ENCODE data around the gene PLXNA4. TPM values are rescaled to one million over a fixed set of nuclear protein-coding genes. Genes with fewer than 3 reads are reported as not detected.

The PLXNA4 gene
- total and polyA plus RNA-seq, 4 donors: 0.63 to 4.6 (median 2.1) TPM

- Histone ChIP-seq H3K9me3 (ENCODE audit: control insufficient read depth in 4 of 4, insufficient read depth in 3 of 4, low read length in 3 of 4) (no peaks in the 10 kb centered on the region), H3K4me1 (ENCODE audit: control insufficient read depth in 5 of 5, insufficient read depth in 5 of 5, low read length in 5 of 5) (peaks cover 0 to 3% (median 0%) of the 10 kb centered on the region in 5 donors), H3K27ac (ENCODE audit: low read depth in 1 of 2, low read length in 1 of 2) (no peak overlapping the region), H3K27me3 (ENCODE audit: control insufficient read depth in 3 of 3, insufficient read depth in 3 of 3, low read length in 2 of 3) (peaks cover 0 to 30% (median 11%) of the 10 kb centered on the region in 3 donors), H3K36me3 (ENCODE audit: control insufficient read depth in 4 of 4, insufficient read depth in 4 of 4, low read length in 4 of 4) (no peaks in the 10 kb centered on the region), H3K4me3 (no peak overlapping the region), H3K9ac (ENCODE audit: insufficient read depth in 1 of 2, low read length in 2 of 2) (no peak overlapping the region)
- ATAC-seq (ENCODE audit: insufficient read depth, low FRiP score) (no peak), DNase-seq (no peak)
- WGBS, 2 donors: 24 to 36% methylated on average over 6 of the region's 6 CpGs
- no peak for TF ChIP-seq CTCF (IDR thresholded peaks at IDR 0.05; ENCODE audit: control extremely low read depth, extremely low read depth)
Observed at GRCh38 chr7:132319481-132319880, 256.8 kb downstream of the PLXNA4 start.

- Histone ChIP-seq H3K9me3 (ENCODE audit: control insufficient read depth in 4 of 4, insufficient read depth in 3 of 4, low read length in 3 of 4) (no peaks in the 10 kb centered on the region), H3K4me1 (ENCODE audit: control insufficient read depth in 5 of 5, insufficient read depth in 5 of 5, low read length in 5 of 5) (peaks cover 0 to 3% (median 0%) of the 10 kb centered on the region in 5 donors), H3K4me3 (no peak overlapping the region), H3K27me3 (ENCODE audit: control insufficient read depth in 3 of 3, insufficient read depth in 3 of 3, low read length in 2 of 3) (peaks cover 0 to 32% (median 11%) of the 10 kb centered on the region in 3 donors), H3K27ac (ENCODE audit: low read depth in 1 of 2, low read length in 1 of 2) (no peak overlapping the region), H3K36me3 (ENCODE audit: control insufficient read depth in 4 of 4, insufficient read depth in 4 of 4, low read length in 4 of 4) (no peaks in the 10 kb centered on the region), H3K9ac (ENCODE audit: insufficient read depth in 1 of 2, low read length in 2 of 2) (no peak overlapping the region)
- ATAC-seq (ENCODE audit: insufficient read depth, low FRiP score) (peak; percentile 89), DNase-seq (peak; percentile 89 to 93 (median 91))
- 7% methylated on average over 20 of the region's 20 CpGs for WGBS, 2 donors
- peak; percentile 94 for TF ChIP-seq CTCF (IDR thresholded peaks at IDR 0.05; ENCODE audit: control extremely low read depth, extremely low read depth)
Observed at GRCh38 chr7:132318352-132319318, 257.6 kb downstream of the PLXNA4 start.

- peaks cover 0 to 32% (median 14%) of the 10 kb centered on the region in 3 donors for H3K27me3 ChIP-seq (ENCODE audit: control insufficient read depth in 3 of 3, insufficient read depth in 3 of 3, low read length in 2 of 3)
- no peak overlapping the region for H3K4me3 ChIP-seq
- TF ChIP-seq CTCF (IDR thresholded peaks at IDR 0.05; ENCODE audit: control extremely low read depth, extremely low read depth): no peak
- no peaks in the 10 kb centered on the region for H3K9me3 ChIP-seq (ENCODE audit: control insufficient read depth in 4 of 4, insufficient read depth in 3 of 4, low read length in 3 of 4)
- ATAC-seq (ENCODE audit: insufficient read depth, low FRiP score) (no peak), DNase-seq (no peak)
- H3K9ac ChIP-seq (ENCODE audit: insufficient read depth in 1 of 2, low read length in 2 of 2): no peak overlapping the region
- H3K27ac ChIP-seq (ENCODE audit: low read depth in 1 of 2, low read length in 1 of 2): no peak overlapping the region
- WGBS, 2 donors: 64 to 74% methylated on average over 7 of the region's 7 CpGs
- peaks cover 0 to 3% (median 0%) of the 10 kb centered on the region in 5 donors for H3K4me1 ChIP-seq (ENCODE audit: control insufficient read depth in 5 of 5, insufficient read depth in 5 of 5, low read length in 5 of 5)
- no peaks in the 10 kb centered on the region for H3K36me3 ChIP-seq (ENCODE audit: control insufficient read depth in 4 of 4, insufficient read depth in 4 of 4, low read length in 4 of 4)
Observed at GRCh38 chr7:132317701-132318351, 258.4 kb downstream of the PLXNA4 start.
